ENCODE results near the gene TEC.

GRCh38 chr4:48255959-48256342 is 13.7 kb downstream of the TEC start:
- TF ChIP-seq CTCF (IDR thresholded peaks at IDR 0.05) (no peak), POLR2AphosphoS5 (IDR thresholded peaks at IDR 0.05; ENCODE audit: low read depth, low read length) (no peak)

Data from Panc1 (cell line).